GM12874 (cell line): Measurements from ENCODE around the gene CARD16.

Experiments
- TF ChIP-seq, protein P1 (sequence below): IDR thresholded peaks from 2 replicates; pipeline ENCODE4 v1.5.1; 2011; ENCODE audit warnings: low read depth, mild to moderate bottlenecking, control low read depth, low read length, moderate library complexity; ENCODE audit not compliant: insufficient read depth

Gene CARD16

DNA sequence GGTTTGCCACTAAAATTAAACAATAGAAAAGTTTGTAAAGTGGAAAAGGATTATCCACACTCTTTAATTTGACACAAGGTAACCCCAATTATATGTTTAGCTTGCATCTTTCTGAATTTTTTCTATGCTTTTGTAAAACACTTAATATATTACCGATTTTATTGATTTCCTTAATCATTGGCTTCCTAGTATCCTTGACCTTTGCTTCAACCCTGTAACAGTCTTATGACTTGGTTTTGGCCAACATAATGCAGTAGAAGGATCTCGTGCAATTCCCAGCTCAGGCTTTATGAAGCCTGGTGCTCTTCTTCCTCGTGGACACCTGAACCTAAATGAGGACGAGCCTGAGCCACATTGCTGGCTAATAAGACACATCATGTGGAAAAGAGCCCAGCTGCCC lies 53.1 kb downstream of the CARD16 start:
- TF ChIP-seq, protein P1, sequence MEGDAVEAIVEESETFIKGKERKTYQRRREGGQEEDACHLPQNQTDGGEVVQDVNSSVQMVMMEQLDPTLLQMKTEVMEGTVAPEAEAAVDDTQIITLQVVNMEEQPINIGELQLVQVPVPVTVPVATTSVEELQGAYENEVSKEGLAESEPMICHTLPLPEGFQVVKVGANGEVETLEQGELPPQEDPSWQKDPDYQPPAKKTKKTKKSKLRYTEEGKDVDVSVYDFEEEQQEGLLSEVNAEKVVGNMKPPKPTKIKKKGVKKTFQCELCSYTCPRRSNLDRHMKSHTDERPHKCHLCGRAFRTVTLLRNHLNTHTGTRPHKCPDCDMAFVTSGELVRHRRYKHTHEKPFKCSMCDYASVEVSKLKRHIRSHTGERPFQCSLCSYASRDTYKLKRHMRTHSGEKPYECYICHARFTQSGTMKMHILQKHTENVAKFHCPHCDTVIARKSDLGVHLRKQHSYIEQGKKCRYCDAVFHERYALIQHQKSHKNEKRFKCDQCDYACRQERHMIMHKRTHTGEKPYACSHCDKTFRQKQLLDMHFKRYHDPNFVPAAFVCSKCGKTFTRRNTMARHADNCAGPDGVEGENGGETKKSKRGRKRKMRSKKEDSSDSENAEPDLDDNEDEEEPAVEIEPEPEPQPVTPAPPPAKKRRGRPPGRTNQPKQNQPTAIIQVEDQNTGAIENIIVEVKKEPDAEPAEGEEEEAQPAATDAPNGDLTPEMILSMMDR, result no peak
